GM11168 (cell line): Measurements from ENCODE around the gene OLA1.

ENCODE experiments used
- in situ Hi-C: fragments of 300-500 bp; cut with MboI; formaldehyde crosslinking; loops from one replicate; pipeline ENCODE4 v1.12.0; 2022; ENCODE audit warnings: low sequenced_read_pairs; ENCODE audit not compliant: unreplicated experiment

The OLA1 gene

GRCh38 chr2:174125090-174125489, 123.2 kb downstream of the OLA1 start:
- in situ Hi-C loops = no loop called here

GRCh38 chr2:174124181-174124580, 124.2 kb downstream of the OLA1 start:
- in situ Hi-C loops = no loop called here

- in situ Hi-C loops = no loop called here
Observed at GRCh38 chr2:174122185-174122584, 126.1 kb downstream of the OLA1 start.

- in situ Hi-C loops = no loop called here
Observed at GRCh38 chr2:174121612-174122011, 126.7 kb downstream of the OLA1 start.

- in situ Hi-C loops = no loop called here
Observed at GRCh38 chr2:174121175-174121574, 127.2 kb downstream of the OLA1 start.

- in situ Hi-C loops = no loop called here
Observed at GRCh38 chr2:174120346-174120745, 128.0 kb downstream of the OLA1 start.

- in situ Hi-C loops = no loop called here
Observed at GRCh38 chr2:174117951-174118930, 130.1 kb downstream of the OLA1 start.

GRCh38 chr2:174112073-174112472, 136.3 kb downstream of the OLA1 start:
- in situ Hi-C loops = no loop called here

- in situ Hi-C loops = no loop called here
Observed at GRCh38 chr2:174108579-174108978, 139.8 kb downstream of the OLA1 start.

GRCh38 chr2:174106736-174107135, 141.6 kb downstream of the OLA1 start:
- in situ Hi-C loops = no loop called here

- in situ Hi-C loops = no loop called here
Observed at GRCh38 chr2:174094542-174094941, 153.8 kb downstream of the OLA1 start.

GRCh38 chr2:174090476-174090875, 157.9 kb downstream of the OLA1 start:
- in situ Hi-C loops = no loop called here

- in situ Hi-C loops = no loop called here
Observed at GRCh38 chr2:174088706-174089460, 159.4 kb downstream of the OLA1 start.

GRCh38 chr2:174086708-174087107, 161.6 kb downstream of the OLA1 start:
- in situ Hi-C loops = no loop called here

- in situ Hi-C loops = no loop called here
Observed at GRCh38 chr2:174085781-174086180, 162.6 kb downstream of the OLA1 start.

GRCh38 chr2:174083843-174084458, 164.4 kb downstream of the OLA1 start:
- in situ Hi-C loops = no loop called here

GRCh38 chr2:174080672-174081121, 167.6 kb downstream of the OLA1 start:
- in situ Hi-C loops = no loop called here

- in situ Hi-C loops = no loop called here
Observed at GRCh38 chr2:174078275-174078674, 170.1 kb downstream of the OLA1 start.

- in situ Hi-C loops = no loop called here
Observed at GRCh38 chr2:174076975-174077374, 171.4 kb downstream of the OLA1 start.

- in situ Hi-C loops = no loop called here
Observed at GRCh38 chr2:174076040-174076439, 172.3 kb downstream of the OLA1 start.

- in situ Hi-C loops = loop anchor here (25.0 kb wide), 1 partner anchor 663 kb away; no protein-coding TSS in a partner anchor
Observed at GRCh38 chr2:174074831-174075230, 173.5 kb downstream of the OLA1 start.
